Right renal cortex interstitium (tissue), 3 donors: ENCODE measurements around the gene WNT5B. TPM values are rescaled to one million over a fixed set of nuclear protein-coding genes. Genes with fewer than 3 reads are reported as not detected.
"Not testable (repeated sequence)": the region's sequence is repeated elsewhere in the genome, so short reads cannot be mapped to it uniquely, and the experiment has no call there.

Source experiments
- DNase-seq, 3 donors: peaks; one replicate each; pipeline ENCODE4 v3.0.0-alpha.2; 2013; ENCODE audit warnings: low read depth in 3 of 3, low spot score in 2 of 3
- polyA plus RNA-seq, 3 donors: library from polyadenylated mRNA; unstranded; fragments of 120-200 nt; gene quantifications; one replicate each; pipeline ENCODE4 v1.2.1, GENCODE V29; 2013; ENCODE audit not compliant: insufficient read length in 3 of 3

The WNT5B gene
- polyA plus RNA-seq, 3 donors: 5.1 to 6.0 (median 5.3) TPM

DNA sequence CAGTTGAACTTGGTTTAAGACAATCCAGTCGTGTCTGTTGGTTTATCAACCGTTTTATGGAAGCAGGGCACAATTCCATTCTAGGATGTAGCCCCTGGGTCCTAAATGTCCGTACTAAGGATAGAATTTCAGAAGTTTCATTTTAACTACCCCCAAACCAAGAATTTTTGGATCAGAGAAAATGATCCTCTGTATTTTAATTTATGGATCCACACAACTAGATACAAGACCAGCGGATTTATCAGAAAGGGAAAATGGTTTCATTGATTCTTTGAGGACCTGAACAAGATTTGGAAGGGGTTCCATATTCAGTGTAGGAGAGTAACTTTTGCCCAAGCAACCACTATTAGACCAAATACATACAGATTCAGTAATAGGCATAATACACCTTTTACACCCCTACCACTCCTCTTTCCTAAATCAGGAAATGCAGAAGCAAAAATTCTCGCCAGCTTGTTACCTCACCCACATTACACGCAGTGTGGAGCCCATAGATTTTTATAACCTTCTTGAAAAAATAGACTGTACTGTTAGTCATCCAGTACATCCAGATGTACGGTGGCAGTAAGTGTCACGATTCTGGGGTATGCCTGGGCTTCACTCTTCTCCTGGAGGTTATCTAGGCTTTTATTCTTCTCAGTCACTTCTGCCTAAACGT is 33.2 kb upstream of the WNT5B start:
- DNase-seq: no peak

DNA sequence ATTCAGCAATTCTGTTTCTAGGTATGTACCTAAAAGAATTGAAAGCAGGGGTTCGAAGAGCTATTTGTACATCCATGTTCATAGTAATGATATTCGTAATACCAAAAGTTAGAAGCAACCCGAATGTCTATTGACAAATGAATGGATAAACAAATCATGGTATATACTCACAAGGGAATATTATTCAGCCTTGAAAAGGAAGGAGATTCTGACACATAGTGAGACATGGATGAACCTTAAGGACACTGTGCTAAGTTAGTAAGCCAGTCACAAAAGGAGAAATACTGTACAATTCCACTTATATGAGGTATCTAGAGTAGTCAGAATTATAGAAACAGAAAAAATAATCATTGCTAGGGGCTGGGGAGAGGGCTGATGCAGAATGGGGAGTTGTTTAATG is 30.3 kb upstream of the WNT5B start:
- no peak for DNase-seq

DNA sequence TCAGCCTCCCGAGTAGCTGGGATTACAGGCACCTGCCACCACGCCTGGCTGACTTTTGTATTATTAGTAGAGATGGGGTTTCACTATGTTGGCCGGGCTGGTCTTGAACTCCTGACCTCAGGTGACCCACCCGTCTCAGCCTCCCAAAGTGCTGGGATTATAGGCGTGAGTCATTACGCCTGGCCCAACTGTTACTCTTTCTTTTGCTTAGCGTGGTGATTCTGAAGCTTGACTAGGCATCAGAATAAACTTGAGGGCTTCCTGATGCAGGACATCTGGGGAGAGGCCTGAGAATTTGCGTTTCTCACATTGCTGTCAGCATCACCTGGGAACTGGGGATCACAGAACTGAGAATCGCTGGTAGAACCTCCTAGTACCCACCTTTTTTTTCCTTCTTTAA is 26.3 kb upstream of the WNT5B start:
- not testable (repeated sequence) for DNase-seq

DNA sequence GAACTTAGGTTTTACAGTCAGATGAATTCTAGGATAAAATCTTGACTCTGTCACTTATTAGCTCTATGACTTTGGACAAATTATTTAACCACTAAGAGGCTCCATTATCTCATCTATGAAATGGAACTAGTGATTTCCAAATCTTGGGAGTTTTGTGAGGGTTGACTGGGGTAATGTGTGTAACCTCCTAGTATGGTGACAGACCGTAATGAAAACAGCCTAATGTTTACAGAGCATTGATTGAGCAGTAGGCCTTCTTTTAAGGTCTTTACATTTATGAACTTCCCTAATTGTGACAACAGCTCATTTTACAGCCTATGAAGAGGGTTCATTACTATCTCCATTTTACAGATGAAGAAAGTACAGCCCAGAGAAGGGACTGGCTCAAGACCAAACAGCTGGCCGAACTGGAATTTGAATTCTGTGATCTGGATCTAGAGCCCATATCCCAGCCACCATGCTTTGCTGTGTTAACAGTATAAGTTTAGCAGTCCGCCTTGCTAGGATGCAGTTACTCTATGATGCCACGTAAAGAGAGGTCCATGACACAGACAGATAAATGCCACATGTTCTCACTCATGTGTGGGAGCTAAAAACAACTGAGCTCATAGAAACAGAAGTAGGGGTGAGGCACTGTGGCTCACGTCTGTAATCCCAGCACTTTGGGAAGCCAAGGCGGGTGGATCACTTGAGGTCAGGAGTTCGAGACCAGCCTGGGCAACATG is 25.6 kb upstream of the WNT5B start:
- no peak for DNase-seq

DNA sequence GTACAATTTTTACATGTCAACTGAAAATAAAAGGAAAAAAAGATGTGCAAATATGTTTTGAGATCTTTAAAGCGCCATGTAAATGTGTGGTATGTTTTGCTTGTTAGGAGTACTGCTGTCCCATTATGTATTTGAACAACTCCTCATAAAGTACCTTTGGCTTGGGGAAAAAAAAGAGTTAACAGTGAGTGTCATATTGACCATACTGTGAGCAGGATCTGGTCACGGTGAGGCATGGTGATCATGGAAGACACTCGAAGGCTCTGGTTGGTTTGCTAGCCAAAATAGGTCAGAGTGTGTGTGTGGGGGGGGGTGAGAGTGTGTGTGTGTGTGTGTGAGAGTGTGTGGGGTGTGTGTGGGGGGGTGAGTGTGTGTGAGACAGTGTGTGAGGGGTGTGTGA is 24.6 kb upstream of the WNT5B start:
- no peak for DNase-seq

DNA sequence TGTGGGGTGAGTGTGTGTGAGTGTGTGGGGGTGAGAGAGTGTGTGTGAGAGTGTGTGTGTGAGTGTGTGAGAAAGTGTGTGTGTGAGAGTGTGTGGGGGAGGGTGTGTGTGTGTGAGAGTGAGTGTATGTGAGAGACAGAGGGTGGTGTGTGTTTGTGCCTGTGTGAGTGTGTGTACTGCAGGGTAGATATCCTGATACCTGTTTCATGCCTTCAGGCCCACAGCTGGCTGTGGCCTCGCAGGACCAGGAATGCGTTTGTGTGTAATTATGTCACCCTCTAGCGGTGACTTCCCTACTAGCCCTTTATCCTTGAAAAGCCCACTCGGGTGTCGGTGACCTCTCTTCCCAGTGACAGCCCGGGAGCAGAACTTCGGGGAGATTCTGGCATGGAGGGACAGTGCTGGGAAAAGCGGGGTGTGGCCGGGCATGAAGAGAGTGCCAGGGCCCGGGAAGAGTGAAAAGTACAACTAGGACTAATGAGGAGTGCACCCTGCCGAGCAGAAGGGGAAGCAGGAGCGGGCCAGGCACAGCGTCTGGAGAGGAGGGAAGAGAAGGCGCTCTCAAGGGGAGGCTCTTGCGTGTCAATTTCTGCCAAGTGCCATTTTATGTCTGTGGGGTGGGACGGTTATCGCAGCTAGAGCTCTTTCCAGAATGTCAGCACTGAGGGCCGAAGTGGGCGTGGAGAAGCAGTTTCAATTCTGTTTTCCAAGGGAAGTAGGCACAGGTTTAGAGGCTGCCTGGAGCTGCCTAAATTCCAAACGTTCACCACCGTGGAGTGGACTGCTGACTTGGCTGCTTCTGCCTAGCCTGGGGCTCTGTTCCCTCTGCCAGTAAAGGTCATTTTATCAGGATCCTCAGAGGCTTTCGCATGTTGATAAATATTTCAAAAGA is 23.7 kb upstream of the WNT5B start:
- DNase-seq: peak in 1 of 3 donors; percentile 80

DNA sequence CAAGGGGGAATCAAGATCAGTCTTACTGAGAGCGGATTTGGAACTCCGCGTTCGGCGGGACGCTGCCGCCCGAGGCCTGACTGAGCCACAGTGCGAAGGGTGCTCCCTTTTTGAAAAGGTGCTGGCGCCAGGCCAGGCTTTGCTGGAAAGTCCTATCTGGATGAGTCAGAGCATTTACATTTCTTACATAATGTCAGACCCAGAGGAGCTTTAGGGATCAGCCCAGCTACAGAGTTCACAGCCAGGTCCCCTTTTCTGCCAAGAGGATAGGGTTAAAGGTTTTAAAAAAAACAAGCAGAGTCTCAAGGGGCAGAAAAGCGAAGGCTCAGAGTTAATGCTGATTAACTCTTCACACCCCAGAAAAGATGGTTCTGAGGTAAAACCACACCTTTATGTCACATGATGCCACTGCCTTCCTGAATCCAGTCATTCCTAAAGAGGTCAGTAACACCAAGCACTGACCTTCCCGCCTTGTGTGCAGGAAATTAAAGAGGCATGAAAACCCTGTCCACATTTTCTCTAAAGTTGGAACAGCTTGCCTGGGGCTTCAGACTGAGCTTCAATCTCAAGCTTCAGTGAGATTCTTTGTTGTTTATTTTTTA is 22.9 kb upstream of the WNT5B start:
- DNase-seq: no peak

DNA sequence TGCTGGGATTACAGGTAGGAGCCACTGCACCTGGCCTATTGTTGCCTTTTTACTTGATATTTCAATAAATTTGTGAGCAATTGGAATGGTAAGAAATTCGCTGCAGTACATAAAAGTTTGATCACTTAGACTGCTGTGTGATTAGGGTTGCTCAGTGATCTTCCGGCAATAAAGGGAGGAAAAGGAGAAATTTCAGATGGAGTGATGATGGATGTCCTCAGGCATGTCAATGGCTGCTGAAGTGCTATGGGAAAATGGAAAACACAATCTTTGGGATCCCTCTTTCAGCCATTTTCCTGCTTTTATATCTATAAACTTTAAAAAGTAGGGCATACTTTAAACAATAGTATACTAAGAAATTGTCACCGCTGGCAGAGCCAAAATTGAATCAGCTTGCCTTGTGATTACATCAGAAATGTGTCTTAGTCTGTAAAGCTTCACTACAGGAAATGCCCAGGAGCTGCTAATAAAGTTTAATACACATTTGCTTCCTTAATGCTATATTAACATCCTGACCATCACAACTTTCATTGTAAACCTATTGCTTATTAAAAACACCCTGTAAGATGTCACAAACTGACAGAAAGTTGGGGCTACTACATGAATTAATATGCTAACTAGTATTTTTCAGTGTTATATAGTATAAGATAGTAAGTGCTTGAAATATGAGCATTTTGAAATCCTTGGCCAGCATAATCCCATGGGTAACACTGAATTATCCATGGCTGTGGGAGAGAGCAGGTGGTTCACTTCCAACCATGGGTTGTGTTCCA is 20.9 kb upstream of the WNT5B start:
- no peak for DNase-seq

DNA sequence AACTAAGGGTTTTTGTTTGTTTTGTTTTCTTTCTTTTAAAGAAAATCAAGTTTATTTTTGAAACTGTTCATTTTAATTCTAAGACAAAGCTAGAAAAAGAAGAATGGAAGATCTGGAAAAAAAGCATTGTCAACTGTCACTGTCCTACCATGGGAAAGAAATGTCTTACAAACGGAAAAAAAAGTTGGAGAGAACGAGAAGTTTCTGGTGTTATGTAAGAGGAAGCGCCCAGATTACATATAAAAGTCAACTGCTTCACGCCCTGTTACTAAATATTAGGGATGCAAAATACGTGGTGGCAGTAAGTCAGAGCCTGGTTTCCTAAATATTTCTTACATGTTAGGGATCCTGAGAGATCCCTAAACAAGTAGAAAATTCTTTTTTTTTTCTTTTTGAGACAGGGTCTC is 20.3 kb upstream of the WNT5B start:
- no peak for DNase-seq

DNA sequence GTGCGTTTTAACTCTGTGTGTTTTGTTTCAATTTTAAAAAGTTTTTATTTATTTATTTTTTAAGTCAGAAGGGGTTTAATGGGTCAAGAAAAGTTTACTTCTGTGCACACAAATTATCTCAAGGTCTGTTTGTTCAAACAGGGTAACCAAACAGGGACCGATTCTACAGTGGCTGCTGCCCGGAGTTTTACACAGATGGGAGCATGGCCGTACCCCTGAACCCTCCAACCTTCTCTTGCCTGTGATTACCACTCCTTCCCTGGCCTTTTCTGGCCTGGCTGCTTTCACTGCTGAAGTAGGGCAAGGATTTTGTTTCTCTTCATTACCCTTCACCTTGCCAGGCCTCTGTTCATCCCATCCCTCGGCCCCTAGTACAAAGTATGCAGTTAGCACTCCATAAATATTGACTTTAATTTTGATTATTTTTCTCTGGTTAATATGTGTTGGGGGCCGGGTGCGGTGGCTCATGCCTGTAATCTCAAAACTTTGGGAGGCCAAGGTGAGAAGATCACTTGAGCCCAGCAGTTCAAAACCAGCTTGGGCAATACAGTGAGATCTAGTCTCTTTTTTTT is 18.9 kb upstream of the WNT5B start:
- DNase-seq: no peak

DNA sequence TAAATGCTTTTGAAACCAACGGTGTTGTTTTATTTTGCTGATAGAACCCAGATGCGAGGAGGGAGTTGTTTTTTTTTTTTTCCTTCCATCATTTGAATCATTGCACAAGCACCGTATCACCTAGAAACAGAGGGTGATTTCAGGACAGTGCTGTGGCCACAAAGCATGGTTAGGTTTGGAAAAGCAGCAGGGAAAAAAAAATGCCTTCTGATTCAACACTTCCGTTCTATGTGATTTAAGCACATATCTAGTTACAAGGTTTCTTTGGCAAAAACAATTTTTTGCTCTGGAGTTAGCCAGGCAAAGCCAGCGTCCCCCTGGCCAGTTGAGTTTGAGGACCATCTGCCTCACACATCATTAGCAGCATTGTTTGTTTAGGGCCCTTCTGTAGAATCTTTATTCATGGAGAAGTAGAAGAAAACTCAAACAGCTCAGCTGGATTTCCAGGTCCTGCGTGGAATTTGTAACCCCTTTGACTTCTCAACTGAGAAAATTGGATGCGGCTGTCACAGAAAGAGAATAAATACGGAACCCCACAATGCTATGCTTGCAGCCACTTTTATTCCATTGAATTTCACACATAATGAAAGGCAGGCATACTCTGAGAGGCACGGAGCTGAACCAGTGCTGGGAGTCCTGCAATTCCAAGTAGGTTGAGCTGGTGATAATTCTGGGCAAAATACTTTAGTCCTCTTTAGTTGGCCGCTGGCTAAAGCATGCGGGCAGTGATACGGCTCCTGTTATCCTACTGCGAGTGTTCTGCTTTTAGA is 17.0 kb upstream of the WNT5B start:
- DNase-seq: no peak

DNA sequence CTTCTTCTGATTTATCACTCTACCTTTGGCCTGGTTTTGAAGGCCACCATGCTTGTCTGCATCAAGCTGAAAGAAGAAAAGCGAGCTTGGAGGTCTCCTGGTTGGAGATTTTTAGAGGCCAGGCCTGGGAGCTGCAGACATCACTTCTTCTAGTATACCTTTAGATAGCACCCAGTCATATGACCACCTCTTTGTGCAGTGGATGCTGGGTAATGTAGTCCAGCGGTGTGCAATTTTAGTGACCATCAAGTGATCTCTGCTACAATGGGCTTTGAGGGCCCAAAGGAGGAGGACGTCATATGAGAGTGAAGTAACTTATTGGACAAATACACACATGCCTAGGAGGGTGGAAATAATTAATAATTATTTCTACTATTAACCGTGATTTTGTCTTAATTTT is 15.2 kb upstream of the WNT5B start:
- no peak for DNase-seq

DNA sequence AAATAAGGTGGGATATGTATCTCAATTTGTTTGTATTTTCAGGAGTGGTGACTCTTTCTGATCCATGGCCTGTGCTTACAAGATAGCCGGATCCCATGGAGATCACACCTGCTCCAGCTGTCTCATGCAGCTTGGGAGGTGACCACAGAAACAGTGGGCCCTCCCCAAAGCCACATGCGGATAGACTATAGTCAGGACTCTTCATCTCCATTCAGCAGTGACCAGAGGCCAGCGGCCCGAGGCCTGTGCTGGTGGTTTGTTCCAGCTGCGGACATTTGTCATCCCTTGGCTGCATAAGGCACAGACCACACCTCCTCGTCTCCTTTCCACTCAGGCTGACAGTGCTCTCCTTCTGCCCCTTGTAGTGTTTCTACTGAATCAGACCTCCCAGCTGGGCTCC is 14.7 kb upstream of the WNT5B start:
- DNase-seq: no peak

DNA sequence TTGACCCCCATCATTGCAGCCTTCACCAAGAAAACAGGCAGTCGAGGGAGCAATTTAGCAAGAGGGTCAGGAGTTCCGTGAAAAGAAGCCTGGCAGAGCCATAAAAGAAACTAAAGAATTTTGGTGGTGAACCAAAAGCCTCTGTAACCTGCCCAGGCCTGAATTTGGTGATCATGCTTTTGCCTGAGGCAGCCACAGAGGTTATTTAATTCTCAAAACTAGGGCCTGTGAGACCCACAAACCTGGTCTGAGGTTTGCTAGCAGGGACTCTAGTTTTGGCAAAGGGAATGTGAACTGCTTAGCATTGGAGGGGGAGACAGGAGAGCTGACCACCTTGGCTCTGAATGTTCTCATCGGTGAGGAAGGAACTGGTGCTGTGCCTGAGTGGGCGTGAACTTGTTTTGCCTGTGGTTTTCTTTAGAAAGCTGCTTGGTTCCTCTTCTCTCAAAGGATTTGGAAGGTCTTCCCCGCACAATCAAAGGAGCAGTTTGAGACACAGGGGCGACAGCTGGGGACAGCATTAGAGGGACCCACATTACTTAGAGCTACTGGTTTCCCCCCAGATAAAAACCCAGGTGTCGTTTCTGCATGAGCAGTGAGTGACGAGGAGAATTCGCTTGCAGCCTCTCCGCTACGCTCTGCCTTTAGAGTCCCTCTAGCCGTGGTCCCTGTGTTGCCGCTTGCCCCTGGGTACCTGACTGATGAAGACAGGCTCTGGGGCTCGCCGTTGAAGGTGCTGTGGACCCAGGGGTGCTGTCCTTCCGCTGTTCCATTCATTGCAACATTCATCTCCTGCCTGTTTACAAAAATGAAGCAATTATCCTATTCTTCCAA is 12.6 kb upstream of the WNT5B start:
- DNase-seq: no peak

DNA sequence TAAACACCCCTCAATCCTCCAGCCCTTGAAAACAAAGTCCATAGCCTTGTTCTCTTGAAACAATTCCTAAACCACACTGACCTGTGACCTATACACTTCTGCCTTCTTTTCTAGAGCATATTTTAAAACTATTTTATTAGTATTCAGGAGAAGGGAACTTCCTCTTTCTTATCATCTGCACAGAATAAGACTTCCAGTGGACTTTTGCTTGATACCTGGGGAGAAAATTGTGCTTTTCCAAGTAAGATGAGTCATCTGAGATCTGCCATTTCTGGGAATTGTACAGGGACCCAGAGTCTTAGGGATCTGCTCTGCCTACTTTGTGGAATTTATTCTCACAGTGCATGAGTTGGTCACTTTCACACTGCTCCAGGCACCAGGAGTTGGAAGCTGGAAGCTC is 10.5 kb upstream of the WNT5B start:
- DNase-seq: no peak

DNA sequence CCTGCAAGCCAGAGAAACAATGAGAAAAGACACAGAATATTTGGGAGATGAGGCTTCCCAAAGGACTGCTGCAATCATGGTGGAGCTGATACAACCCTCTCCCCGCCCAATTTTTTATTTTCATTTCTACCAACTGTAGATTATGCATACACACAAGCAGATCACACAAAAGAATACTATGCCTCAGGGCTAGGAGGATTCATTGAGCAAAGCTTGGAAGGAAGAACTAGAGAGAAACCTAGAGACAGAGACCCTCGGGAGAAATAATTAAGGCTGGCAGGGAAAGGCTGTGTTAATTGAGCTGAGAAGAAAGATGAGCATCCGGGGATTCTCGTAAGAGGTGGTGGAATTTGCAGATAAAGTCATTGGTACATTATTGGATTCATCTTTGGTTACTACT is 9.9 kb upstream of the WNT5B start:
- no peak for DNase-seq

DNA sequence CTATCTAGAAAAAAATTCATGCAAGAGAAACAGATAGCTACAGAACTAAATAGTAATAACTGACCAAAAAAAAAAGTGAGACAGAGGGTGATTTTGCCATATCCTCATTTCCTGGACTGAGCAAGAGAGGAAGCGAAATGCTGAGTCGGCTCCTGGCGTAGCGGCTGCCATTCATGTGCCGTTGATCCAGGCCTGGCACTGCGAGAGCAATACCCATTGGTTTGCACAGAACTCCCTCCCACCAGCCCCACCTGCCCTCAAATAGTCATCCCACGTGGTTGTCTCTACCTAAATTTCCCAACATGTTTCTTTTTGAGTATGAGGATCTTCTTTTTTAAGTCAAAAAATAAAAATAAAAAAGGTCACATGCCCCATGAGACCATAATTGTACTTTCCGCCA is 9.4 kb upstream of the WNT5B start:
- DNase-seq: no peak

DNA sequence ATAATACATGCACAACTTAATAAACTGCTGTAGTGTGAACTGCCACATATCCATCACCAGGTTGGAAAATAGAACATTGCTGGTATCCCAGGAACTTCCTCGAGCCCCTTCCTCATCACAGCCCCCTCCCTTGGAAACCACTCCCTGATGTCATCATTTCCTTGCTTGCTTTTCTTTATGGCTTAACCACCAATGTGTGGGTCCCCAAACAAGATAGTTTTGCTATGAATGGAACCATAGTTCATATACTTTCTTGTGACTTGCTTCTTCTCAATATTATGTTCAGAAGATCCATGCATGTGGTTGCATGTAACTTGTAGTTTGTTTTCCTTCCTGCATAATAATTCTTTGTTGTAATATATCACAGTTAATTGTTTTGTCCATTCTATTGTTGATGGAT is 8.9 kb upstream of the WNT5B start:
- no peak for DNase-seq

DNA sequence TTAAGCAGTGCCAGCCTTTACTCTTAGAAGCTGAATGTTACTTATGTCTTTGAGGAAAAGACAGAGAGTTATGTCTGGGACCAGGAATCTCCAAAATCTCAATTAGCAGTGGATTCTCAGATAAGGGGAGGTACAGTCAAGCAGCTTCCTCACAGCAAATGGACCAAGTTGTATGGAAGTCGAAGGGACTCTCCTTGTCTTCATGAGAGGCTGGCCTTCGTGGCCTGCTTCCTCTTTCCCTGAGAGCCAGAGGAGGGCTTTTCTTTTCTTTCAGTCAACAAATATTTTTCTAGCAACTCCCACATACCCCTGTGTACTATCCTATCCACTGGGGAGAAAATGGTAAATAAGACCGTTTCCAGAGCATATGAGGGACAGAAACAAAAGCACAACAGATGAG is 6.6 kb upstream of the WNT5B start:
- DNase-seq: no peak
